HuH-7.5 (cell line): ENCODE results near the gene TWIST2.

Experiments used
- DNase-seq: peaks from one replicate; pipeline ENCODE4 v3.0.0; 2011; ENCODE audit warnings: low spot score

The TWIST2 gene

GRCh38 chr2:238838786-238839327 is 9.0 kb upstream of the TWIST2 start:
- no peak for DNase-seq

GRCh38 chr2:238839428-238839827 is 8.5 kb upstream of the TWIST2 start:
- DNase-seq = no peak

DNA sequence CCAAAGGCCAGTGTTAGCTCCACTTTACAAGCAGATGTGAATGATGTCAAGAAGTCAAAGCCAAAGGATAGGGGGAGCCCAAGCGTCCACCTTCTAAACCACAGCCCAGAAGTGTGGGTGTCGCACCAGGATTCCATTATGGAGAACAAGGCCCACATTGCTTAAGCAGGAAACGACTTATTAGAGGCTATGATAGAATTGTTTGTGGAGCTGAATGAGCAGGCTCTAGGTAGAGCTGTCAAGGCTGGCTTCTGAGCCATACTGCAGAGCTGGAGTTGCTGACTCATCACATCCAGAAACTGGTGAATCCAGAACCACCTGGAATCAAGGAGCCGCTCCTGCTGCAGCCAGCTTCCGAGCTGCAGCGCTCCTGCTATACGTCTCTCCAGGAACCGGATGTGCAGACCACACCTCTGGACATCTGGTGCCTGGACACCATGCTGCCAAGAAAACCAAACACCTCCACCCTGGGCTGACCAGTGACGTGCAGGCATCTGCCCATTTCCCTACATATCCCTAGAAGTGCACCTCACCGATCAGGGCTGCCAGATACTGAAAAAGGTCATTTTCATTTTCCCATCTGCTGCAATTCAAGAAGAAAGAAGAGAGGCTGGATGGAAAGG is 6.2 kb upstream of the TWIST2 start:
- no peak for DNase-seq

GRCh38 chr2:238843476-238843875 is 4.4 kb upstream of the TWIST2 start:
- no peak for DNase-seq

DNA sequence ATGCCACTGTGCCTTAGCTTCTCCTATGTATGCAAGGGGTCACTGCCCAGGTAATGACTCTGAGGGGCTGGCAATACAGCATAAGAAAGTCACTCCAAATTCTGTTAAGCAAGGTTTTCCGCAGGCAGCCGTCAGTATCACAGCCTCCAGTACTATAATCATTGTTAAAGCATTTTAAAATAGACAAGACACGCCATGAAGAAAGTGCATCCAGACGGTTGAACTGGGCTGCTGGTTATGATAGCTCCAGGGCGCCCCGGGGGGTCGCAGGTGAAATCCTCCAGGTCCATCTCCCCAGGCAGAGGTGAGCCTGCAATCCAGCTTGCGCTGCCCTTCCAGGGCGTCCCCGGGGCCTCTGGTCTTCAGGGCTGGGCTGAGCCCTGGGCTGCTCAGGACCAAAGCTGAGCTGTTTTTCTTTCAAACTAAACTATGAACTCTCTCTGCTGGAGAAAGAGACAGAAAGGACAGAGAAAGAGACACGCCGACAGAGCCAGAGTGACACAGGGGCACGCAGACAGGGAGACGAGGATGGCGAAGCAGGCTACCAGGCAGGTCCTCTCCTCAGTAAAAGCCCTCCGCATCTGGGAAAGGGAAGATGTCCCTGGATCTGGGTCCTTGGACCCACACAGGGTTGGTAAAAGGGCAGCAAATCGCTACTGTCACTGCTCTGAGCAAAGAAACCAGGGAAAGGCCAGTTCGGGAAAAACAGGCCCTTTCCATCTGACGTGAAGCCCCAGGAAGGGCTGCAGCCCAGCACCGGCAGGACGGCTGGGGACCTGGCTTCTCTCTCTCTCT is 2.1 kb upstream of the TWIST2 start:
- DNase-seq = no peak

GRCh38 chr2:238846378-238846627 is 1.6 kb upstream of the TWIST2 start:
- no peak for DNase-seq

DNA sequence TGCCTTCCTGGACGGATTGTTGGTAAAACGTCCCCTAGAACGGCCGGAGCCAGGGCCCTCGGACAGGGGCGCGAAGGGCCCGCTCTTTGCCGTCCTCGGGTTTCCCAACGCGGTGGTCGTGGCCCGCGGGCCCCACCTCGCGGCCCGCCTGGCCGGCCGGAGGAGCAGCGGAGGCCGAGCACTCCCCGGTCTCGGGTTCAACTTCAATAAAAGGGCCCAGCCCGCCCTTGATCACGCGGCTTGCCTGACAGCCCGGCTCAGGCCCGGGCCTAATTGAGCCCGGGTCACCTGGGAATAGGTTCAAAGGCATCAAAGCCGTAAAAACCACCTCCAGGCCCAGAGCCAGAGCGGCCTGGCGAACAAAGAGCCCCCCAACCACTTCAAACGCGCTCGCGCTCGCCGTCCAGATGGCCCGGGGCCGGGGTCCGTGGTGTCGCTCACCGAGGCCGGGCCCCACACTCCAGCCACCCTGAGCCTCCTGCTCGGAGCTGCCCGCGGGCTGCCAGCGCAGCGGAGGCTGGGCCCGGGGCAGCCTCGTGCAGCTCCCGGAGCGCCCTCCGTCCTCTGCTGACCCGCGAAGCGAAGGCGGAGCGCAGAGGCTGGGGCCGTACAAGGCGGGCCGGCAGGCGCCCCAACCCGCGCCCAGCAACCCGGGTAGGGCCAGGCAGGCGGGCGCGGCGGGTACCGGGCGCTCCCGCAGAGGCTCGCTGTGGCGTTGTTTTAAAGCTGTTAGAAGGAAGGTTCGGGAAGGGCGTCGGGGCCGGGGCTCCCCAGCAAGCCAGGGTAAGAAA is 1.1 kb upstream of the TWIST2 start:
- no peak for DNase-seq

DNA sequence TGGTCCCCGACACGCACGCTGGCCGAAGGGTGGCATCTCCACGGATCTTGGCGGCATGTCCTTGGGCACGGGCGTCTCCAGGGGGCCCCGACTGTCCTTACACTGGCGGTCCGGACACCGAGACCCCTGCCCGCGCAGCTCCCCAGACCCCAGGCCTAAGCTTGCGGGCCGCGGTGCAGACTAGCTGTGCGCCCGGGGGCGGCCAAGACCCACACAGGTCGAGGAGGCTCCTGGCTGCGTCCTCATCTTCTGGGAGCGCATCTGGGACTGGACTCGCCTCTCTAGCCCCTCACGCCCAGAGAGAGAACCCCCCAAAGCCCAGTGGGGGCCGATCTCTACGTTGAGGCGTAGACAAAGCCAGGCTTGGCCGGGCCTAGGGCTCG is 475 bp upstream of the TWIST2 start:
- DNase-seq = no peak

- no peak for DNase-seq
These were observed 748 bp downstream of the TWIST2 start for GRCh38 chr2:238848691-238848975.

DNA sequence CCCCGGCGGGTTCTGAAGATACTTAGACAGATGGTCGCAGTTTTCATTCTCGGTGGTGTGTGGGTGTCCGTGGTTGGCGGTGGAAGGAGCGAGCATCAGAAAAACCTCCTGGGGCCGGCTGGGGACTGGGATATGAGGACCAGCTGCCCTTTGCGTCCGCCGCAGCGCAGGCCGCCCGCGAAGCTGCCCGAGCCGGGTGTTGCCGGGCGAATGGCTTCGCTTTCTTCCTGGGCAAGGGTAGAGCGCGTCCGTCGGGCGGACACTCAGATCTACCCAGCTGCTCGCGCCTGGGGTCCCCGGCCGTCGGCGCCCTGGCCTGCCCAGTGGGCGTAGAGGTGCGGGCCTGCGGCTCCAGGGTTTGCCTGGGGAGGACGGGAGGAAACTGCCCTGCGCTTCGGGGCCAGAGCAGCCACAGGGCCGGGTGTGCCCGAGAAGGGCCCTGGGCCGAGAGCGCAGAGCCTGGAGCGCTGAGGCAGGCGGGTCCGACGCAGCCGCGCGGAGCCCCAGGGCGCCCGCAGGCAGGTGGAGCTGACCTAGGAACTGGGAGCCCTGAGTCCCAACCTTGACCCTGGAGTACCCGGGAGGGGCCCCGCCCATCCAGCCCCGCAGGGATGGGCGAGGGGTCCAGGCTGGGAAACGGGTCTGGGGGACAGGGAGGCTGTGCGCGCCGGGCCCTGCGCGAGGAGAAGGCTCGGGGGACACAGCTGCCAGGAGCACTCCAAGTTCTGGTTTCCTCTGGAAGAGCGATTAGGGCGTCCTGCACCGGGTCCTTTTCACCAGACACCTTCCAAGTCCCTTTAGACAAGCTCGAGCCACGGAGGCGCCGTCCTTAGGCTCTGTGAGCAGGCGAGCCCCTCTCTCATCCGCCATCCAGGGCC is 1.3 kb downstream of the TWIST2 start:
- DNase-seq = no peak

DNA sequence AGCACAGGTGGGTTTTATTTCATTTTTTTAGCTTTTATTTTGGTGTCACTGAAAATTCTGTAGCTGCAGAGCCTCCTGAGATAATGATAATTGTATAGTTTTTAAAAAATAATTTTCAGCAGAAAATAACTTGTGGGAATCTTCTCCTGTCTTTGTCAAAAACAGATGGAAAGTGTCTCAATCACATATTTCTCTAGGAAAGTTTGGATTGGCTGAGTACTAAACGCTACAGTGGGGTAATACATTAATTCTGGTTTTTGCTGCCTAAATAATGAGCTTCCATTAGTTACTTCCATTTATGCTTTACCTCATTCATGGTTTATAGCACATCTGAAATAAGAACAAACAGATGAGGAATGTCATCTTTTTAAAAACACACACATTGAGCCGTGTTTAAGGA is 2.2 kb downstream of the TWIST2 start:
- no peak for DNase-seq

- DNase-seq = no peak
These were observed 3.1 kb downstream of the TWIST2 start for GRCh38 chr2:238851026-238851425.

GRCh38 chr2:238851761-238852160 is 3.9 kb downstream of the TWIST2 start:
- no peak for DNase-seq

DNA sequence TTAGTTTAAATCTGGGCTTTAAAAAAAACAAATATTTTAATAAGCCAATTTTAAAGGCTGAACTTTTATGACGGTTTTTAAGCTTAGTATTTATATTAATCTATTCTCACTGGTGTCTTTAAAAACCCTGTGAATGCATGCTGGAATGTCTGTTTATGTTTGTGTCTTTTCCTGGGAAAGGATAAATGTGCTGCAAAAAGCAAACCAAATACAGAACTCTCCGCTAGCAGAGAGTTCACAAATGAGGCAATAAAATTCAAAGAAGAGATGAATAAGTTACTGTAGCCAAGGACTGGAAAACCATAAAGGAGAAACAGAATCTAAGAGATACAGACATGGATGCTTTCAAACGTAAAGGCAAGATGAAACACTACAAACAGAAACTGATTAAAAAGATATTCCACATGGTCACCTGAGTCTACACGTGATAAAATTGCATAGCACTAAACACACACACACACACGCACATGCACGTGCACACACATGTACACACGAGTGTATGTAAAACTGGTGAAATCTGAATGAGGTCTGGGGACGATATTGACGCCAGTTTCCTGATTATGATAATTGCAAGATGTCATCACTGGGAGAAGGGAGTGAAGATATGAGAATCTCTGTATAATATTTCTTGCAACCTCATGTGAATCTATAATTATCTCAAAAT is 4.5 kb downstream of the TWIST2 start:
- DNase-seq = no peak

- DNase-seq = no peak
These were observed 5.3 kb downstream of the TWIST2 start for GRCh38 chr2:238853218-238853617.

GRCh38 chr2:238853721-238854120 is 5.8 kb downstream of the TWIST2 start:
- DNase-seq = no peak

DNA sequence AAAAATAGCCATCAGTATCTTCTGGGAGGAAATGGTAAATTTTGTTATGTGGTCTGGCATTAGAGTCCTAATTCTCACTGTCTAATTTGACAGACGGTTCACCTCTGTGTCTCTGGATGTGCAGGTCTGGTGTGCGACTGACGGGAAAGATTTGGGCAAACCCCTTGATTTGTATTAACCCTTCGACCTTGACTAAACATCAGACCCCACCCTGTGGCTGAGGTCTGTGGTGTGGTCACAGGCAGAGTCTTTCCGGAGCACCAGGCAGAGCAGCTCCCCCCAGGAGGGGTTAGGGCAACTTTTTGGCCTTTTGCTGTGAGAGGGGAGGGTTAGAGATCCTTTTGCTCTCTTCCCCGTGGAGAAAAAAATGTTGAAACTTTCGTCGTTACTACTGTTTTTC is 6.4 kb downstream of the TWIST2 start:
- DNase-seq = no peak

- DNase-seq = no peak
These were observed 6.9 kb downstream of the TWIST2 start for GRCh38 chr2:238854699-238855229.

- no peak for DNase-seq
These were observed 7.4 kb downstream of the TWIST2 start for GRCh38 chr2:238855299-238855698.

DNA sequence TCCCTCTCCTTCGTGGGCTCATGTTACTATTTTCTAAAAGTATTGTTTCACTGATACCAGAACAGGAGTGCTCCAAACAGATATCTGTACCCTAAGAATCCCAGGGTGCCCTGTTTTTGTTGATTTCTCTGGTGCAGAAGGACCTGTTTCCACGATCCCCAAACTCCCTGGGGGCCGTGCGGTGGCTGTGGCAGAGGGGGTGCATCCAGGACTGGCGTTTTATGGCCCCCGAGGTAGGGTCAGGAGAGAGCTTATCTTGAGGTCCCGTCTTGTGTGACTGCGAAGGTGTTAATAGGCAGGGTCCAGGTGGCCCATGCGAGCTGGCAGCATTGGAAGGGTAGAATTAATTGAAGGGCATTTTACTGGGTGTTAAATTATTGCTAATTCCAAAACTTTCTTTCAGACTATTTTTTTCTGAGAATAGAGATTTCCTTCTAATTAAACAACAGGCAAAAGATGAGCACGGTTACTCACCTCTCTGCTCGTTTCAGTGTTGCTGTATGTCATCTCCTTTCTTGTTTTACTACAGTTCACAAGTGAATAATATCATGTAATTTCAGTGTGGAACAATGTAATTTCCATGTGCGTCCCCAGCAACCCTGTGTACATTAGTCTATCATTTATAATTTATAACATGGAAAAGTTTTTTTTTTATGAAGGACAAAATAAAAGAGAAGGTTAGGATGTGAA is 8.2 kb downstream of the TWIST2 start:
- no peak for DNase-seq
